GM19397 (cell line): ENCODE results near the gene GLYATL3.

Experiments
- ATAC-seq: cut with Tn5 transposase; IDR thresholded peaks from one replicate; pipeline ENCODE4 v1.9.1; 2021; ENCODE audit warnings: mild to moderate bottlenecking, moderate library complexity; ENCODE audit not compliant: unreplicated experiment

Gene GLYATL3

GRCh38 chr6:49513153-49513989, 13.6 kb downstream of the GLYATL3 start:
- no peak for ATAC-seq

- no peak for ATAC-seq
Measured at GRCh38 chr6:49514571-49515484, 15.1 kb downstream of the GLYATL3 start.

- ATAC-seq = no peak
Measured at GRCh38 chr6:49515485-49516146, 15.9 kb downstream of the GLYATL3 start.

- no peak for ATAC-seq
Measured at GRCh38 chr6:49516147-49516505, 16.4 kb downstream of the GLYATL3 start.

GRCh38 chr6:49517919-49518318, 18.2 kb downstream of the GLYATL3 start:
- ATAC-seq = no peak

GRCh38 chr6:49519660-49520059, 19.9 kb downstream of the GLYATL3 start:
- peak; percentile 94 for ATAC-seq

- no peak for ATAC-seq
Measured at GRCh38 chr6:49522710-49523593, 23.2 kb downstream of the GLYATL3 start.

GRCh38 chr6:49523901-49524300, 24.2 kb downstream of the GLYATL3 start:
- no peak for ATAC-seq

GRCh38 chr6:49524541-49524940, 24.8 kb downstream of the GLYATL3 start:
- ATAC-seq = no peak

GRCh38 chr6:49526598-49526997, 26.9 kb downstream of the GLYATL3 start:
- no peak for ATAC-seq

- no peak for ATAC-seq
Measured at GRCh38 chr6:49527320-49527719, 27.6 kb downstream of the GLYATL3 start.

GRCh38 chr6:49528571-49528970, 28.8 kb downstream of the GLYATL3 start:
- no peak for ATAC-seq

- no peak for ATAC-seq
Measured at GRCh38 chr6:49530141-49530776, 30.5 kb downstream of the GLYATL3 start.

GRCh38 chr6:49531774-49532569, 32.2 kb downstream of the GLYATL3 start:
- peak; percentile 88 for ATAC-seq

GRCh38 chr6:49535795-49536194, 36.1 kb downstream of the GLYATL3 start:
- ATAC-seq = no peak

GRCh38 chr6:49539102-49539501, 39.4 kb downstream of the GLYATL3 start:
- ATAC-seq = no peak

GRCh38 chr6:49540614-49541013, 40.9 kb downstream of the GLYATL3 start:
- ATAC-seq = no peak

GRCh38 chr6:49541210-49541724, 41.5 kb downstream of the GLYATL3 start:
- no peak for ATAC-seq

GRCh38 chr6:49541936-49542335, 42.2 kb downstream of the GLYATL3 start:
- ATAC-seq = no peak
